Muscle of leg (tissue), 11 donors: ENCODE measurements around the gene PSMD7. TPM values are rescaled to one million over a fixed set of nuclear protein-coding genes. Genes with fewer than 3 reads are reported as not detected.
A peak's percentile ranks its signal among the peaks of the same experiment; 100 is the strongest.

Experiments
- DNase-seq: peaks from one replicate; pipeline ENCODE4 v3.0.0; 2013
- H3K27ac ChIP-seq: one replicate; pipeline ENCODE4 v1.5.1; 2013; ENCODE audit warnings: mild to moderate bottlenecking, low read length, control low read depth
- H3K27me3 ChIP-seq: one replicate; pipeline ENCODE4 v1.6.1; 2013; ENCODE audit warnings: low read length; ENCODE audit not compliant: control insufficient read depth, insufficient read depth
- H3K36me3 ChIP-seq: one replicate; pipeline ENCODE4 v1.6.1; 2013; ENCODE audit warnings: low read length; ENCODE audit not compliant: control insufficient read depth, insufficient read depth
- H3K4me1 ChIP-seq: one replicate; pipeline ENCODE4 v1.6.1; 2013; ENCODE audit warnings: low read length; ENCODE audit not compliant: control insufficient read depth, insufficient read depth
- H3K4me3 ChIP-seq: one replicate; pipeline ENCODE4 v1.5.1; 2013; ENCODE audit warnings: low read length, control low read depth
- H3K9me3 ChIP-seq: replicated peaks from 2 replicates; pipeline ENCODE4 v1.6.1; 2013; ENCODE audit warnings: low read depth, low read length; ENCODE audit not compliant: control insufficient read depth
- WGBS: methylation state at CpG from one replicate; pipeline ENCODE4 v1.1.5; 2013; ENCODE audit warnings: missing lambda C conversion rate; ENCODE audit not compliant: insufficient coverage; 5-methylcytosine and 5-hydroxymethylcytosine counted together
- polyA plus RNA-seq, 8 donors: library from polyadenylated mRNA; unstranded; fragments of 120-200 nt; gene quantifications; one replicate each; pipeline versions ENCODE4 v1.2.1 to v1.2.3, GENCODE V29; 2013; ENCODE audit warnings: inconsistent platforms in 1 of 8, low replicate concordance in 1 of 8; ENCODE audit not compliant: insufficient read length in 8 of 8, insufficient read depth in 1 of 8
- total RNA-seq: library from RNA; stranded (reverse); fragments of 120-200 nt; gene quantifications from one replicate; pipeline ENCODE4 v1.2.4, GENCODE V29; 2013

The PSMD7 gene
- total and polyA plus RNA-seq, 9 donors = 69.1 to 102 (median 92.8) TPM

DNA sequence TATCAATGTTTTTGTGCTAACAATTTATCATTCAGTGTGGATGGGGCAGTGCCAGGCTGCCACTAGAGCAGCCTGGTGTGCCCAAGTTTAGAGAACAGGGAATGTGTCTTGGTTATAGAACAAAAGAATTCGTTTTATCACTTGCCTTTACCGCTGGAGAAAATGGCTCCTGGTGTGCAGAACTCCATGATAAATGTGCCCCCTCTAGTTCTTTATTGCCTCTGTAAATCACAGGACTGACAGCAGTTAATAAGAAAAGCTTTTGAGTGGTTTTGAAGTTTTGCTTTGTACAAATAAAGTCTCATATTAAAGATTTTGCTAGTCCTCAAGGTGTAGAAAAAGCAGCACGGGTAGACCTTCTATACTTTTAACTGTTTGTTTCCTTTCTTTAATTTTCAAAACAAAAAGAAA, 28.2 kb upstream of the PSMD7 start:
- no peaks in the 10 kb centered on the region for H3K27me3 ChIP-seq
- H3K27ac ChIP-seq = no peak overlapping the region
- no CpG with 5 or more reads among the region's 3 CpGs for WGBS
- H3K4me1 ChIP-seq = no peaks in the 10 kb centered on the region
- H3K9me3 ChIP-seq = peaks cover 3% of the 10 kb centered on the region
- H3K36me3 ChIP-seq = no peaks in the 10 kb centered on the region
- no peak for DNase-seq
- no peak overlapping the region for H3K4me3 ChIP-seq

GRCh38 chr16:74271872-74272271, 24.7 kb upstream of the PSMD7 start:
- no peaks in the 10 kb centered on the region for H3K36me3 ChIP-seq
- H3K4me1 ChIP-seq = no peaks in the 10 kb centered on the region
- peaks cover 3% of the 10 kb centered on the region for H3K9me3 ChIP-seq
- DNase-seq = peak; percentile 29
- 78% methylated on average over 1 of the region's 2 CpGs for WGBS
- H3K27ac ChIP-seq = no peak overlapping the region
- no peaks in the 10 kb centered on the region for H3K27me3 ChIP-seq
- H3K4me3 ChIP-seq = no peak overlapping the region

DNA sequence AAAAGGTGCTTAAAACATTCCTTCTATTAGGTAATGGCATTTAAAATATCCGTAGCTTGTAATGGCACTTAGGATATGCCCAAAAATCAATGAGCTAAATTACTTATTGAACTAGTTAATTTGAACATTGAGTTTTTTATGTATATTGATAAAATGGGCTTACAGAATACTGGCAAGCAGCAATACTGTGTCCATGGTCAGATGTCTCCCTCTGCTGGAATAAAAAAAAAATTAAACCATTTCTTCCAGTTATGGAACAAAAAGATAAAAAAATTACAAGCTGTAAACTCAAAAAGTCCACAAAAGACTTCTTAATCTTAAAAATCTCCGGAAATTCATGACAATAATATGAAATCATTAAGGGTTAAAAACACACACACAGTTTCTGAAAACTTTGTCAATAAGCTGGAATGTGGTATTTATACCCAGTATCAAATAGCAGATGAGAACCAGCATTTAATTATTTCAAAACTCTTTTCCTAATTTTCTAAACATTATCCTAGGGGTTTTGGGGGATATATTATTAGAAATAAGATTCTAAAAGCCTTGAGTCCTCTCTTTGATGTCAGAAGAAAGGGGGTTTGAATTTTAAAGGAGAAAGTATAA, 21.5 kb upstream of the PSMD7 start:
- no peak overlapping the region for H3K27ac ChIP-seq
- no peaks in the 10 kb centered on the region for H3K36me3 ChIP-seq
- H3K9me3 ChIP-seq = peaks cover 3% of the 10 kb centered on the region
- DNase-seq = peak; percentile 57
- WGBS = no CpG with 5 or more reads among the region's 2 CpGs
- no peaks in the 10 kb centered on the region for H3K27me3 ChIP-seq
- no peak overlapping the region for H3K4me3 ChIP-seq
- H3K4me1 ChIP-seq = no peaks in the 10 kb centered on the region

GRCh38 chr16:74275711-74276110, 20.9 kb upstream of the PSMD7 start:
- DNase-seq = no peak
- no peak overlapping the region for H3K27ac ChIP-seq
- no peaks in the 10 kb centered on the region for H3K36me3 ChIP-seq
- H3K27me3 ChIP-seq = no peaks in the 10 kb centered on the region
- no peaks in the 10 kb centered on the region for H3K4me1 ChIP-seq
- H3K9me3 ChIP-seq = peaks cover under 1% of the 10 kb centered on the region
- no CpG with 5 or more reads among the region's 7 CpGs for WGBS
- H3K4me3 ChIP-seq = no peak overlapping the region

DNA sequence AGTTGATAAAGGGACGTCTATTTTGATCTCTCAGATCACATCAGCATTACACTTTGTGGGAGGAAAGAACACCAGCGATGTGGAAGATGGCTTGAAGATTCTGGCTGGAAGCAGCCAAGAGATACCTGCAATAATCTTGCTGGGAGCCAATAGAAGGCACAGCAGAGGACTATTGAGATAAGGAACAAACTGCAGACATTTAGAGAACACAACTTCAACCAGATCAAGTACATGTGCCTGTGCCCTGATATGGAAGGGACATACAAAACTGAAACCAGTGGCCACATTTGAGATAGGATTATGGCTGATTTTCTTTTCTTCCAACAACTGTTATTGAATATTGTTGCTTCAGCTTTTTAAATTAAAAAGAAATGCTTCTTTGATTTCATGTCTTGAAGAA, 18.6 kb upstream of the PSMD7 start:
- Histone ChIP-seq H3K27ac (no peak overlapping the region), H3K9me3 (no peaks in the 10 kb centered on the region), H3K4me1 (no peaks in the 10 kb centered on the region), H3K36me3 (no peaks in the 10 kb centered on the region), H3K4me3 (no peak overlapping the region), H3K27me3 (no peaks in the 10 kb centered on the region)
- WGBS = no CpG with 5 or more reads among the region's 2 CpGs
- DNase-seq = no peak

DNA sequence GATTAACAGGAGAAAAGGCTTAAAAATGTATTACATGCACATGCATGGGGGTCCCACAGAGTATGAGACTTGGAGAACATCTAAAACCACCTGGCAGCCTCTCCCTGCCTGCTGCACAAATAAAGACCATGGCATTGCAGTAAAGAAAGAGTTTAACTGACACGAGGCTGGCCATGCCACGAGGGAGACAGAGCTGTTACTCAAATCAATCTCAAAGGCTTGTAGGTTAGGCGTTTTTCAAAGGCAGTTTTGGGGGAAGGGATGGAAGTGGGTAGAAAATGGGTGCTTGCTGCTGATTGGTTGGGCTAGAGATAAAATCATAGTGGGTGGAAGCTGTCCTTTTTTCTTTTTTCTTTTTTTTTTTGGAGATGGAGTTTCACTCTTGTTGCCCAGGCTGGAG, 17.3 kb upstream of the PSMD7 start:
- no peak overlapping the region for H3K27ac ChIP-seq
- H3K27me3 ChIP-seq = no peaks in the 10 kb centered on the region
- WGBS = 62% methylated on average over 3 of the region's 3 CpGs
- no peak overlapping the region for H3K4me3 ChIP-seq
- no peaks in the 10 kb centered on the region for H3K36me3 ChIP-seq
- no peaks in the 10 kb centered on the region for H3K9me3 ChIP-seq
- no peaks in the 10 kb centered on the region for H3K4me1 ChIP-seq
- DNase-seq = no peak

DNA sequence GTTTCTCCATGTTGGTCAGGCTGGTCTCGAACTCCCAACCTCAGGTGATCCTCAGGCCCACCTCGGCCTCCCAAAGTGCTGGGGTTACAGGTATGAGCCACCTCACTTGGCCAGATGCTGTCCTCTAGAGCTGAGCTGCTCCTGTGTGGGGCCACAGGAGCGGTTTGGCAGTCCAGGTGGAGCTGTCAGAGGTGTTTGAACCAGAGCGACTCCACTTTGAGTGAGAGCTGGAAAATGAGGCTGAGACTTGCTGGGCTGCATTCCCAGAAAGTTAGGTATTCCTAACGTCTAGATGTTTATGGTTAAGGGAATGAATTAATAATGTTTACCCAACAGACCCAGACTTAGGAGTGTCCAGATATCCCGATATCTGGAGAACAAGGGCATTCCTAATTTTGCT, 16.8 kb upstream of the PSMD7 start:
- no peak for DNase-seq
- H3K36me3 ChIP-seq = no peaks in the 10 kb centered on the region
- no peaks in the 10 kb centered on the region for H3K4me1 ChIP-seq
- H3K27ac ChIP-seq = no peak overlapping the region
- H3K4me3 ChIP-seq = no peak overlapping the region
- no peaks in the 10 kb centered on the region for H3K9me3 ChIP-seq
- H3K27me3 ChIP-seq = no peaks in the 10 kb centered on the region
- 77% methylated on average over 2 of the region's 6 CpGs for WGBS

DNA sequence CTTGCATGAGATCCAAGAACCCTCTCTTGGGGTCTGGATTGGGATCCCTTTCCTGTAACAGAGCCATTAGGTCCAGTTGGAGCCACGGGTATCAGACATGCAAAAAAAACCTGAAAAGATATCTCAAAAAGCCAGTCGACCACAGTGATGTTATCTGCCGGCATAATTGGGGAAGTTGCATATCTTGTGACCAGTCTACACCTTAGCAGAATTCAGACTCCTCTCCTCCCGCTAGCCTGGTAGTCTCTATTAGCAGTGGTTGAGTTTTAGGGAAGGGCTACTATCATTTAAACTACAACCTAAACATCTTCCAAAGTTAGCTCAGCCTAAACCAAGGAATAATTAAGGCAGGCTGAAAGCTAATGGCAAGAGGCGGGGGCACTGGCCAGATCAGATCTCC, 16.2 kb upstream of the PSMD7 start:
- 40% methylated on average over 2 of the region's 5 CpGs for WGBS
- H3K27me3 ChIP-seq = no peaks in the 10 kb centered on the region
- DNase-seq = no peak
- H3K4me1 ChIP-seq = no peaks in the 10 kb centered on the region
- H3K9me3 ChIP-seq = no peaks in the 10 kb centered on the region
- no peak overlapping the region for H3K27ac ChIP-seq
- no peak overlapping the region for H3K4me3 ChIP-seq
- no peaks in the 10 kb centered on the region for H3K36me3 ChIP-seq

DNA sequence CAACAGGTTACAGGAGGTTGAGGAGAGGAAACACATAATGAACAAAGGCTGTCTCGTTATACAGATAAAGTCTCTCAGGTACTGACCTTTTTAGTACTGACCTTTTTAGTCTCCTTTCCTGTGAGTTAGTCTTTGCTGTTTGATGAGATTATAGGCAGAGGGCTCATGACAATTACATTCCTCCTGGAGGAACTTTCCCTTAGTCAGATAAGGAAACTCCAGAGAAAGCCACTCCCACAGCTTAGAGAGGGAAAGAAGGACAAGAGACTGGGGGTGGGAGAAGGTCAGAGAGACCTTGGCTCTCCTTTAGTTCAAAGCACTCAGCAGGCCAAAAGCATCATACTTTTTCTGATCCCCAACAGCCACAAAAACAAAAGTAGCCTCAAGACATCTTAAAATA, 15.3 kb upstream of the PSMD7 start:
- no peaks in the 10 kb centered on the region for H3K4me1 ChIP-seq
- 33% methylated on average over 1 of the region's 1 CpG for WGBS
- H3K36me3 ChIP-seq = no peaks in the 10 kb centered on the region
- DNase-seq = no peak
- no peaks in the 10 kb centered on the region for H3K9me3 ChIP-seq
- H3K27me3 ChIP-seq = no peaks in the 10 kb centered on the region
- H3K4me3 ChIP-seq = no peak overlapping the region
- no peak overlapping the region for H3K27ac ChIP-seq

GRCh38 chr16:74283716-74284115, 12.9 kb upstream of the PSMD7 start:
- Histone ChIP-seq H3K9me3 (no peaks in the 10 kb centered on the region), H3K4me1 (no peaks in the 10 kb centered on the region), H3K27me3 (no peaks in the 10 kb centered on the region), H3K27ac (no peak overlapping the region), H3K36me3 (no peaks in the 10 kb centered on the region), H3K4me3 (no peak overlapping the region)
- no peak for DNase-seq
- no CpG with 5 or more reads among the region's 4 CpGs for WGBS

DNA sequence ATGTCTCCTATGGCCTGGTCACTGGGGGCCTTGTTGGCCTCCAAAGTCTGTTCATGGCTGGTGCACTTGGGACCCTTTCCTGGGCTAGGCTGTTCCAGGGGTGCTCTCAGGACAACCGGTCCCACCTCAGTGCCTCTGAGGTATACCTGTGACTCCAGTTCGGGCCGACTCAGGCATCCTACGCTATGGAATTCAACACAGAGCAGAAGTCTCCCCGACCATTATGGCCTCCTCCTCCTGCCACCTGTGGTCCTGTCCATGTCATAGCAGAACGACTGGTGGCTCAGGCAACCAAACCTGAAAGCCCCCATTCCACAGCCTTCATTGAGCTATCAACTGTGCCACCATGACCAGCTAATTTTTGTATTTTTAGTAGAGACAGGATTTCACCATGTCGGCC, 8.5 kb upstream of the PSMD7 start:
- Histone ChIP-seq H3K27me3 (no peaks in the 10 kb centered on the region), H3K4me3 (no peak overlapping the region), H3K36me3 (no peaks in the 10 kb centered on the region), H3K27ac (no peak overlapping the region), H3K4me1 (no peaks in the 10 kb centered on the region), H3K9me3 (peaks cover 7% of the 10 kb centered on the region)
- no peak for DNase-seq
- WGBS = 92% methylated on average over 7 of the region's 7 CpGs
